Lower leg skin (tissue), 3 donors: ENCODE data around the gene ADAMTS10.

Experiments used
- CTCF ChIP-seq, 3 donors: fragments of 450-650 bp; IDR thresholded peaks; one replicate each; pipeline ENCODE4 v1.5.1; 2016; ENCODE audit warnings: antibody characterized with exemption in 3 of 3, mild to moderate bottlenecking in 3 of 3, moderate library complexity in 2 of 3
- POLR2A ChIP-seq, 2 donors: fragments of 450-650 bp; IDR thresholded peaks; one replicate each; pipeline ENCODE4 v1.6.1; 2016 to 2017; ENCODE audit warnings: antibody characterized with exemption in 2 of 2, mild to moderate bottlenecking in 1 of 2, moderate library complexity in 1 of 2

DNA sequence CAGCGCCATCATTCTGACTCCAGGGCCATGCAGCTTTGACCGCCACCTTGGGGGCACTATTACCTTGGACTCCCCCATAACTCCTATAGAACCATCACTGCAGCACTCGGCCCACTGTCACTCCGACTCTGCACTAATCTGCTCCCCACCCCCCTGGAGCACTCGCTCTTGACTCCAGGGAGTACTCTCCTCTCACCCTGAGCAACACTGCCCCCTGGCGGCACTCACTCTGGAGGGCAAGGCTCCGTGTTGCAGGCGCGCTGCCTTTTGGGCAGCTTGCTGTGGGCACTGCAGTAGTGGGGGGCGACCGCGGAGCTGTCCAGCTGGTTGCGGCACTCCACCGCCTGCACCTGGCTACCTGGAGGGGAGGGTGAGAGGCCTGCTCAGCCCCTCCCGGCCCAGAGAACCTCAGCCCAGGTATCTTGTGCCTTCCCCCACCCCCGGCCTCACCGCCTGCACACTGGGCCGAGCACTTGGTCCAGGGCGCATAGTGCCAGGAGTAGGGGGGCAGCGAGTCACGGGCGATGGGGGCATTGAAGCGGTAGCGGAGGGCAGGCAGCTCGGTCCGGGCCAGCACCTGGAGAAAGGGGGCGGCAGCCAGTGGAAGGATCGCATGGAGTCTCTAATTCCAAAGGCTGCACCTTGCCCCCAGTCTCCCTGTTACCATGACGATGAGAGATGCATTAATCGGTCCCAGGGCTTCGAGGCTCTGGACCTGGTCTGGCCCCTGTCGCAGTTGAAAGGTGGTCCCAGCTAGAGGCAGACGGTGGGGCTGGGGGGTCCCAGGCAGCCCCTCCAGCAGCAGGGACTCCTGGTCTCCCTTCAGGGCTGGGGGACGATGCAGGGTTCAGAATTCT, 24.4 kb downstream of the ADAMTS10 start:
- TF ChIP-seq POLR2A (IDR thresholded peaks at IDR 0.05) (no peak), CTCF (IDR thresholded peaks at IDR 0.05) (no peak)
